Measurements from ENCODE around the gene PLEKHA6.

DNA sequence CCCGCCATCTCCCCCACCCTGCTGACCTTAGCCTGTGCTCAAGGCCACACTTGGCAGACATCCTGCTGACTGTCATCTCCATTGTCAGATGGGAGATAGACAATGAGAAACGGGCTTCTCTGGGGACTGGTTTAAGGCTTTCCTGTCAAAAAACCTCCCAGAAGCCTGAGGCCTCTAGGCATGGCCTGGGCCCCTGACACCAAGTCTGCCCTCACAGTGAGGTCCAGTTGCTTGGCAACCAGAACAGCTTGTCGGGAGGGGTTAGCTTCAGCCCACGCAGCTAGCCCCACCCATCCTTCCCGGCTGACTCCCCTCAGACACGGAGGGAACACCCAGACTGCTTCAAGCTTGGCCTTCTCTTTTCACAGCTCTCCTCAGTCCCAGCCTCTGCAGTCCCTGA lies 11.0 kb downstream of the PLEKHA6 start:
- TF ChIP-seq, protein P1, sequence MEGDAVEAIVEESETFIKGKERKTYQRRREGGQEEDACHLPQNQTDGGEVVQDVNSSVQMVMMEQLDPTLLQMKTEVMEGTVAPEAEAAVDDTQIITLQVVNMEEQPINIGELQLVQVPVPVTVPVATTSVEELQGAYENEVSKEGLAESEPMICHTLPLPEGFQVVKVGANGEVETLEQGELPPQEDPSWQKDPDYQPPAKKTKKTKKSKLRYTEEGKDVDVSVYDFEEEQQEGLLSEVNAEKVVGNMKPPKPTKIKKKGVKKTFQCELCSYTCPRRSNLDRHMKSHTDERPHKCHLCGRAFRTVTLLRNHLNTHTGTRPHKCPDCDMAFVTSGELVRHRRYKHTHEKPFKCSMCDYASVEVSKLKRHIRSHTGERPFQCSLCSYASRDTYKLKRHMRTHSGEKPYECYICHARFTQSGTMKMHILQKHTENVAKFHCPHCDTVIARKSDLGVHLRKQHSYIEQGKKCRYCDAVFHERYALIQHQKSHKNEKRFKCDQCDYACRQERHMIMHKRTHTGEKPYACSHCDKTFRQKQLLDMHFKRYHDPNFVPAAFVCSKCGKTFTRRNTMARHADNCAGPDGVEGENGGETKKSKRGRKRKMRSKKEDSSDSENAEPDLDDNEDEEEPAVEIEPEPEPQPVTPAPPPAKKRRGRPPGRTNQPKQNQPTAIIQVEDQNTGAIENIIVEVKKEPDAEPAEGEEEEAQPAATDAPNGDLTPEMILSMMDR (IDR thresholded peaks at IDR 0.05; ENCODE audit: low read depth, low read length, poor library complexity, severe bottlenecking) = no peak
- no peak for TF ChIP-seq EZH2phosphoT487 (IDR thresholded peaks at IDR 0.05; ENCODE audit: borderline replicate concordance, low read length)

Data from DOHH2 (cell line).